ENCODE data around the gene TPO. TPM values are rescaled to one million over a fixed set of nuclear protein-coding genes. Genes with fewer than 3 reads are reported as not detected.

Gene TPO
- total and polyA plus RNA-seq, 8 donors: 0.19 to 8.2 (median 0.49) TPM; not detected in 1

DNA sequence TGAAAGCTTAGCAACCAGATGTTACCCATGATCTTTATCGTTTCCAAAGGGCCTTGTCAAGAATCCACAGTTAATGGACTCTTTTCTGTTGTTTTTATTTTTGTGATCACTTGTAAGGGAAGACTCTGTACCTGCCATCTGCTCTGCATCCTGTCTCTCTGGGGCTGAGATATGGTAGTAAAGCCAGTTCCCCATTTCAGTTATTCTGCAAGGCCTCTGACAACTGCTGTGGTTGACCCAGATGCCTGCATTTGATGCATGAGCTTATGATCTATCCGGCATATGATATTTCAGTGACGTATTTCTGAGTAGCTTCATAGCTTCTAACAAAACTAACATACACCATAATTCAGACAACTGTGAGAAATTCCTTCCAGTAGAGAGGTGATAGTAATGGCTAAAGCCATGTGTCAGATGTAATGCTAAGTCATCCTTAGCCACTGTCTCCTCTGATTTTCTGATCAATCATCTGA lies 105.1 kb downstream of the TPO start:
- Histone ChIP-seq H3K4me3 (no peak overlapping the region), H3K36me3 (no peaks in the 10 kb centered on the region), H3K27me3 (no peaks in the 10 kb centered on the region), H3K4me1 (no peaks in the 10 kb centered on the region), H3K27ac (no peak overlapping the region), H3K9me3 (no peaks in the 10 kb centered on the region)
- FAIRE-seq: no peak
- TF ChIP-seq, protein P1, sequence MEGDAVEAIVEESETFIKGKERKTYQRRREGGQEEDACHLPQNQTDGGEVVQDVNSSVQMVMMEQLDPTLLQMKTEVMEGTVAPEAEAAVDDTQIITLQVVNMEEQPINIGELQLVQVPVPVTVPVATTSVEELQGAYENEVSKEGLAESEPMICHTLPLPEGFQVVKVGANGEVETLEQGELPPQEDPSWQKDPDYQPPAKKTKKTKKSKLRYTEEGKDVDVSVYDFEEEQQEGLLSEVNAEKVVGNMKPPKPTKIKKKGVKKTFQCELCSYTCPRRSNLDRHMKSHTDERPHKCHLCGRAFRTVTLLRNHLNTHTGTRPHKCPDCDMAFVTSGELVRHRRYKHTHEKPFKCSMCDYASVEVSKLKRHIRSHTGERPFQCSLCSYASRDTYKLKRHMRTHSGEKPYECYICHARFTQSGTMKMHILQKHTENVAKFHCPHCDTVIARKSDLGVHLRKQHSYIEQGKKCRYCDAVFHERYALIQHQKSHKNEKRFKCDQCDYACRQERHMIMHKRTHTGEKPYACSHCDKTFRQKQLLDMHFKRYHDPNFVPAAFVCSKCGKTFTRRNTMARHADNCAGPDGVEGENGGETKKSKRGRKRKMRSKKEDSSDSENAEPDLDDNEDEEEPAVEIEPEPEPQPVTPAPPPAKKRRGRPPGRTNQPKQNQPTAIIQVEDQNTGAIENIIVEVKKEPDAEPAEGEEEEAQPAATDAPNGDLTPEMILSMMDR (IDR thresholded peaks at IDR 0.05): no peak
- intact Hi-C loops (cut with DNase I): no loop called here
- ATAC-seq: no peak
- DNase-seq: no peak
- WGBS, 2 donors: 81 to 83% methylated on average over 3 of the region's 3 CpGs

DNA sequence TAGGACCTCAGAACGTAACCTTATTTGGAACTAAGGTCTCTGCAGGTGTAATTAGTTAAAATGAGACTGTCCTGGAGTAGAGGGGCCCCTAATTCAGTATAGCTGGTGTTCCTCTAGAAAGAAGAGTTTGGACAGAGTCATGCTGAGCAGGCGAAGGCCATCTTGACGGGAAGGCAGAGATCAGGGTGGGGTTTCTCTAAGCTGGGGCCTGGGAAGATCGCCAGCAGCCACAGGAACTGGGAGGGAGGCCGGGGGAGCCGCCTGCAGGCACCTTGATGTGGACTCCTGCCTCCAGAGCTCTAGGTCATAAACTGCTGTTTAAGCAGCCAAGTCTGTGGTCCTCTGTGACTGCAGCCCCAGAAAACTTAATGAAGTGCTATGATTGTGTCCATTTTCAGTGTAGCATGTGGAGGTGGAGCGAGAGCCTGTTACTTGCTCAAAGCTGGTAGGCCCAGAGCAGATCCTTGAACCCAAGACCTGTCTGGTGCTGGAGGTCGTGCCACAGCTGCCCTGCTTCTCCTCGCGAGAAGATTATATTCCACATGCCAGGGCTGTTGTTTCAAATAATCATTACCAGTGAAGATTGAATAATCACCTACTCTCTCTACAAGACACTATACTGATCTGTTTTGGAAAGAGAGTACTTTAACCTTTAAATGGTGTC lies 105.7 kb downstream of the TPO start:
- peak in 1 of 6 donors; percentile 10 for DNase-seq
- H3K27ac ChIP-seq: no peak overlapping the region
- TF ChIP-seq, protein P1 (IDR thresholded peaks at IDR 0.05): no peak
- no peak for ATAC-seq
- no peaks in the 10 kb centered on the region for H3K4me1 ChIP-seq
- no peaks in the 10 kb centered on the region for H3K27me3 ChIP-seq
- H3K36me3 ChIP-seq: no peaks in the 10 kb centered on the region
- no peak overlapping the region for H3K4me3 ChIP-seq
- FAIRE-seq: no peak
- H3K9me3 ChIP-seq: no peaks in the 10 kb centered on the region
- 66 to 78% methylated on average over 10 of the region's 10 CpGs for whole genome bisulfite sequencing, 2 donors
- intact Hi-C loops (cut with DNase I): no loop called here

DNA sequence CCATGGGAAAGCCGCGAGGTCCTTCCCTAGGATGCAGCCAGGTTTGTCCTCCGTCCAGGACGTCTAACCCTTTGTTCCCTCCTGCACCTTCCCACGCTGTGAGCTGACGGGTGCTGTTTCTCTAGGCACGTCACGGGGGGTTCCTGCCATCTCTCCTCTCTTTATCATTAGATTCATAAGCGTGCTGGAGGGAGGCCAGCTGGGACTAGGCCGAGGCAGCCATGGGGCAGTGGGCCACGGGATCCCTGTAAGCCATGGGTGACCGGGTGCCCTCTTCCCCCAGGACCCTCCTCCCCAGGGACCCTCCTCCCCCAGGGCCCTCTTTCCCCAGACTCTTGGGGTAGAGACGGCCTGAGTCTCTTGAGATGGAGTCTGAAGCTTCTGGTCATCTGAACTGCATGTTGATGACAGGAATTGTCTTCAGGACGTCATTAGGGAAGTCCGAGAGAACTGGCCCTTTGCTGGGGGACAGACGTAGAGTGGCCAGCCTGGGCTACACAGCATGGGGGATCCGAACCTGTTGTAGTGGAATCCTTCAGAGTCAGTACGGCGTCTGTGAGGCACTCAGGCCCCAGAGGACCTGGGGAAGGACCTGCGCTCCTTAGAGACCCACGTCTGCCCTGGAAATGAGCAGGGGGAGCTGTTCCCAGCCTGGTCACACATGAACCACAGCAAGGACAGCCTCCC lies 108.1 kb downstream of the TPO start:
- Histone ChIP-seq H3K27ac (no peak overlapping the region), H3K4me1 (no peaks in the 10 kb centered on the region), H3K4me3 (no peak overlapping the region), H3K36me3 (no peaks in the 10 kb centered on the region), H3K9me3 (no peaks in the 10 kb centered on the region), H3K27me3 (no peaks in the 10 kb centered on the region)
- 65 to 69% methylated on average over 21 of the region's 21 CpGs for WGBS, 2 donors
- DNase-seq (peak in 1 of 6 donors; percentile 11), ATAC-seq (no peak), FAIRE-seq (no peak)
- intact Hi-C loops (cut with DNase I): no loop called here
- TF ChIP-seq, protein P1 (IDR thresholded peaks at IDR 0.05): no peak

DNA sequence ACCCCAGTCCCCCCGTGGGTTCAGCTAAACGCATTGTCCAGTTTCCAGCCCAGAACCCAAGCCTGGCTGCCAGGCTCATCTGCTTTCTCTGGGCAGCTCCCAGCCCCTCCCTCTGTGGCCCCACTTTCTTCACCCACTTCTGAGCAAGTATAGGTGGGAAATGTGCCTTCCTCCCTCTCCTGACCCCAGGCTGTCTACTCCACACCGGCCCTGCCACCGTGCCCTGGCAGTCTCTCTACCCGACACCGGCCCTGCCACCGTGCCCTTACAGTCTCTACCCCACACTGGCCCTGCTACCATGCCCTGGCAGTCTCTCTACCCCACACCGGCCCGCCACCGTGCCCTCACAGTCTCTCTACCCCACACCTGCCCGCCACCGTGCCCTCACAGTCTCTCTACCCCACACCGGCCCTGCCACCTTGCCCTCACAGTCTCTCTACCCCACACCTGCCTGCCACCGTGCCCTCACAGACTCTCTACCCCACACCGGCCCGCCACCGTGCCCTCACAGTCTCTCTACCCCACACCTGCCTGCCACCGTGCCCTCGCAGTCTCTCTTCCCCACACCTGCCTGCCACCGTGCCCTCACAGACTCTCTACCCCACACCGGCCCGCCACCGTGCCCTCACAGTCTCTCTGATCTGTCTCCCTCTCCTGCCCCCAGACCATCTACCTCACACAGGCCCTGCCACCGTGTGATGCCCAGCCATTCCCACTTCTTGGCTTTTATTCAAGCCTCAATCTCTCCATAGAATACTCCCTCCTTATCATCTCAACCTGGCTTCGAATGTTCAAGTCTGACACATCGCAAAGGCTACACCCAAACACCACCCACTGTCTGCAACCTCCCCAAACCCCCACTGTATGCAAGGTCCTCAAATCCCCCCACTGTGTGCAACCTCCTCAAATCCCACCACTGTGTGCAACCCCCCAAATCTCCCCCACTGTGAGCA lies 108.9 kb downstream of the TPO start:
- Histone ChIP-seq H3K27ac (no peak overlapping the region), H3K27me3 (no peaks in the 10 kb centered on the region), H3K4me1 (no peaks in the 10 kb centered on the region), H3K9me3 (no peaks in the 10 kb centered on the region), H3K4me3 (no peak overlapping the region), H3K36me3 (no peaks in the 10 kb centered on the region)
- TF ChIP-seq, protein P1 (IDR thresholded peaks at IDR 0.05): no peak
- DNase-seq (peak in 1 of 6 donors; percentile 5), ATAC-seq (no peak), FAIRE-seq (no peak)
- whole genome bisulfite sequencing, 2 donors: 83% methylated on average over 25 to 26 of the region's 26 CpGs
- intact Hi-C loops (cut with DNase I): no loop called here

Data from pancreas (tissue), 10 donors.